SK-N-MC (cell line): ENCODE measurements around the gene RASSF1.

ENCODE experiments used
- EZH2 ChIP-seq: fragments of 200-600 bp; sonication (generic); IDR thresholded peaks from one replicate; pipeline ENCODE4 v1.6.1; 2017; ENCODE audit warnings: antibody characterized with exemption
- FOXP2 ChIP-seq: optimal IDR thresholded peaks from 2 replicates; pipeline ENCODE3; 2011; ENCODE audit warnings: mild to moderate bottlenecking, moderate library complexity; ENCODE audit not compliant: insufficient read depth; ENCODE audit errors: extremely low read length, control extremely low read depth
- POLR2AphosphoS5 ChIP-seq: IDR thresholded peaks from 2 replicates; pipeline ENCODE4 v1.6.1; 2012; ENCODE audit warnings: mild to moderate bottlenecking, low read depth, low read length, borderline replicate concordance

DNA sequence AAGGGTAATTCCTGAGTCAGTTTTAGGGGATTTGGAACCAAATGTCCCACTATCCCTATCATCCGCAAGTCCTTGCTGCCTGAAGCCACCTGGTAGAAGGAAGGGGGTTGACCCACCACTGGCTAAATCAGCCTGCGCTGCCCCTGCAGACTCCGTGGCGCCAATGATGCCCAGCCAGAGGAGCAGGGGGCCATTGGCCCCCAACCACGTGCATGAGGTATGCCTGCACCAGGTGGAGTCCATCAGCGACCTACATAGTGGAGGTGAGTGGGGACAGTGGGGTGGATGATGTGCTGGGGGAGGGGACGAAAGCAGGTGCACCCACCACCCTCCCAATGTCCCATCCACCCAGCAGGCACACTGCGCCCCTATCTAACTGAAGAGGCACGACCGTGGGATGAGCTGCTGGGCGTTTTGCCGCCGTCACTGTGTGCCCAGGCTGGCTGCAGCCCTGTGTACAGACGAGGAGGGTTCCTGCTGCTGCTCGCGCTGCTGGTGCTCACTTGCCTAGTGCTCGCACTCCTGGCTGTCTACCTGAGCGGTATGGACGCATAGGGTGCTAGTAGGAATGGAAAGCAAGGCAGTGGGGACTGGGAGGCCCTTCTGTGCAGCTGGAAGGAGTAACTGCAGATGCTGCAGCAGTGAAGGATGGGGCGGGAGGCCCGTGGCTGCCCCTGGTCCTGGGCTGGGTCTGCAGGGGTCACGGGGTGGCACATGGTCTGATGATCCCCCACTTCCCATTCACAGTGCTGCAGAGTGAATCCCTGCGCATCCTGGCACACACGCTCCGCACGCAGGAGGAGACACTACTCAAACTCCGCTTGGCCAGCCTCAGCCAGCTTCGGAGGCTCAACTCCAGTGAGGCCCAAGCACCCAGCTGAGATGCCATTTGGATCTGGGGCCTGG is 54.1 kb downstream of the RASSF1 start:
- TF ChIP-seq POLR2AphosphoS5 (peak; percentile 2; the same call in 1 of the 2 replicates), EZH2 (no peak), FOXP2 (no peak)
